DMS 273 (cell line): Measurements from ENCODE around the gene LRTM2.
A peak's percentile ranks its signal among the peaks of the same experiment; 100 is the strongest.

Source experiments
- DNase-seq: peaks from one replicate; lab custom pipeline; 2025; ENCODE audit not compliant: unreplicated experiment; lab: John Stamatoyannopoulos, UW

LRTM2 gene

GRCh38 chr12:1797991-1798640 lies 22.2 kb upstream of the LRTM2 start:
- no peak for DNase-seq

- DNase-seq = no peak
Measured at GRCh38 chr12:1798641-1799020, 21.7 kb upstream of the LRTM2 start.

- no peak for DNase-seq
Measured at GRCh38 chr12:1799051-1799881, 21.1 kb upstream of the LRTM2 start.

GRCh38 chr12:1799882-1800400 lies 20.4 kb upstream of the LRTM2 start:
- DNase-seq = no peak

- peak; percentile 14 for DNase-seq
Measured at GRCh38 chr12:1800401-1801302, 19.7 kb upstream of the LRTM2 start.

- DNase-seq = no peak
Measured at GRCh38 chr12:1801303-1801975, 18.9 kb upstream of the LRTM2 start.

- DNase-seq = no peak
Measured at GRCh38 chr12:1803736-1804135, 16.6 kb upstream of the LRTM2 start.

GRCh38 chr12:1804545-1805332 lies 15.6 kb upstream of the LRTM2 start:
- DNase-seq = peak; percentile 92

GRCh38 chr12:1805441-1806081 lies 14.8 kb upstream of the LRTM2 start:
- no peak for DNase-seq

GRCh38 chr12:1806301-1807086 lies 13.9 kb upstream of the LRTM2 start:
- DNase-seq = no peak

- no peak for DNase-seq
Measured at GRCh38 chr12:1807087-1807860, 13.1 kb upstream of the LRTM2 start.

GRCh38 chr12:1808036-1808797 lies 12.1 kb upstream of the LRTM2 start:
- no peak for DNase-seq

GRCh38 chr12:1808798-1809480 lies 11.4 kb upstream of the LRTM2 start:
- no peak for DNase-seq

GRCh38 chr12:1809591-1810190 lies 10.7 kb upstream of the LRTM2 start:
- no peak for DNase-seq

GRCh38 chr12:1810201-1810930 lies 10.0 kb upstream of the LRTM2 start:
- no peak for DNase-seq

GRCh38 chr12:1810931-1811280 lies 9.5 kb upstream of the LRTM2 start:
- no peak for DNase-seq
